PC-9 (cell line): Measurements from ENCODE around the gene DRD2.

Source experiments
- EZH2 ChIP-seq: fragments of 200-600 bp; sonication (generic); IDR thresholded peaks from 2 replicates; pipeline ENCODE4 v1.8.0; 2017; ENCODE audit warnings: antibody characterized with exemption, low read depth
- TF ChIP-seq, protein P1 (sequence below): fragments of 200-600 bp; sonication (generic); conservative IDR thresholded peaks from 2 replicates; pipeline ENCODE4 v1.6.1; 2017; ENCODE audit warnings: mixed run types, antibody characterized with exemption, mild to moderate bottlenecking, moderate library complexity

DNA sequence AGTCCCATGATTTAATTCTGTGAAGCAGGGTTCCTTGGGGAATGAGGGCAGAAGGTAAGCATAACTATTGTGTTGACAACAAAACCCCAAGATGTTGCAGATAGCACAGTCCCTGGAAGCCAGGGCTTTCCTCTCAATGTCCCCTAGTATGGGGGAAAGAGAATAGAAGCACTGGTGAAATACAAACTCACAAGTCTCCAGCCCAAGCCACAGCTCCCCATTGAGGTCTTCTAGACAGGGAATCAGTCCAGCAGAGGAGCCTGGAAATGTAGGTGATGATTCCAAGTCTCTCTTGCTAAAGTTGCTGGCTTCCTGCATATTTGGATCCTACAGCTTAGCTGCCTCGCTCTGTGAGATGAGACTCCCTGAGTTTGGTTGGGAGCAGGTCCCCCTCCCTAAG is 31.7 kb upstream of the DRD2 start:
- TF ChIP-seq, protein P1, sequence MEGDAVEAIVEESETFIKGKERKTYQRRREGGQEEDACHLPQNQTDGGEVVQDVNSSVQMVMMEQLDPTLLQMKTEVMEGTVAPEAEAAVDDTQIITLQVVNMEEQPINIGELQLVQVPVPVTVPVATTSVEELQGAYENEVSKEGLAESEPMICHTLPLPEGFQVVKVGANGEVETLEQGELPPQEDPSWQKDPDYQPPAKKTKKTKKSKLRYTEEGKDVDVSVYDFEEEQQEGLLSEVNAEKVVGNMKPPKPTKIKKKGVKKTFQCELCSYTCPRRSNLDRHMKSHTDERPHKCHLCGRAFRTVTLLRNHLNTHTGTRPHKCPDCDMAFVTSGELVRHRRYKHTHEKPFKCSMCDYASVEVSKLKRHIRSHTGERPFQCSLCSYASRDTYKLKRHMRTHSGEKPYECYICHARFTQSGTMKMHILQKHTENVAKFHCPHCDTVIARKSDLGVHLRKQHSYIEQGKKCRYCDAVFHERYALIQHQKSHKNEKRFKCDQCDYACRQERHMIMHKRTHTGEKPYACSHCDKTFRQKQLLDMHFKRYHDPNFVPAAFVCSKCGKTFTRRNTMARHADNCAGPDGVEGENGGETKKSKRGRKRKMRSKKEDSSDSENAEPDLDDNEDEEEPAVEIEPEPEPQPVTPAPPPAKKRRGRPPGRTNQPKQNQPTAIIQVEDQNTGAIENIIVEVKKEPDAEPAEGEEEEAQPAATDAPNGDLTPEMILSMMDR: no peak
- TF ChIP-seq EZH2: no peak
